IPS DF 19.7 (cell line): ENCODE data around the gene KCNN2.

Source experiments
- DNase-seq: peaks from one replicate; pipeline ENCODE4 v3.0.0-alpha.2; 2013; ENCODE audit warnings: low read depth, low spot score

Gene KCNN2

GRCh38 chr5:114500756-114501155 is 138.9 kb downstream of the KCNN2 start:
- no peak for DNase-seq

- DNase-seq: no peak
Observed at GRCh38 chr5:114504560-114504959, 142.7 kb downstream of the KCNN2 start.

GRCh38 chr5:114524221-114524620 is 162.4 kb downstream of the KCNN2 start:
- DNase-seq: no peak

GRCh38 chr5:114544561-114544960 is 182.7 kb downstream of the KCNN2 start:
- DNase-seq: no peak
